CD1c-positive myeloid dendritic cell (primary cell): ENCODE data around the gene UCKL1.

Experiments used
- DNase-seq: peaks from one replicate; pipeline ENCODE4 v3.0.0-alpha.2; 2016; ENCODE audit errors: extremely low spot score

The UCKL1 gene

DNA sequence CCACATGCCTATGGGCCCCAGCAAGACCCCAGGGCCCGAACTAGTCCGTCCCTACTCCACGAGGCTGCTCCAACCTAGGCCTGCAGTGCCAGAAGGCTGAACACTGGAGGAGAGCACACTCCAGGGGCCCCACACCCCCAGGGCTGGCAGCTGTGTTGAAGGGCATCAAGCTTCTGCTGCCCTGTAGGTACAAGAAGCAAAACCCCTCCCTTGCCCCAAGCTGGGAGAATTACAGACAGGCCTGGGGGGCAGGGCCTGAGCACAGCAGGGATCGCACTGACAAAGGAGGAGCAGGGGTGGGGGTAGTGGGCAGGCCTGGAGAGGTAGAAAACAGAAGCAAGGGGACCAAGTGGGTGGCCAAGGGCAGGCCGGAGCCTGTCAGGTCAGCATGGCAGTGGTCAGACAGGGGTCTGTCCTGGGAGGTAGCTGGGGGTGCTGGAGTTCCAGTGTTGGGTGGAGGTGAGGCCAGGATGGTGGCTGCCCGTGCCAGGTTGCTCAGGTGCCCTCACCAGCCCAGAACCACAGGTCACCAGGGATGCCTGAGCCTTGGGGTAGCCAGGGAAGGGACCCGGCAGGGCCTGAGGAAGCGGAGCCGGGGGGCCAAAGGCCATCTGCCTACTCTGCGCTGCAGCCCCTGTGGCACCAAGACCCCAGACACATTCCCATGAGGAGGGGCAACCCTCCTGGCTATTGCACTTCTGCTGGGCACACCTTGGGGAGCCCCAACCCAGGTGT lies 2.9 kb upstream of the UCKL1 start:
- DNase-seq: no peak

GRCh38 chr20:63958471-63958870 lies 2.3 kb upstream of the UCKL1 start:
- DNase-seq: no peak

GRCh38 chr20:63957690-63958441 lies 1.6 kb upstream of the UCKL1 start:
- DNase-seq: no peak

- DNase-seq: peak; percentile 51
These were observed 931 bp upstream of the UCKL1 start for GRCh38 chr20:63957004-63957689.

- DNase-seq: peak; percentile 27
These were observed 418 bp upstream of the UCKL1 start for GRCh38 chr20:63956664-63957003.

GRCh38 chr20:63955281-63955826 lies 862 bp downstream of the UCKL1 start:
- peak; percentile 59 for DNase-seq

- DNase-seq: no peak
These were observed 2.3 kb downstream of the UCKL1 start for GRCh38 chr20:63953764-63954429.

DNA sequence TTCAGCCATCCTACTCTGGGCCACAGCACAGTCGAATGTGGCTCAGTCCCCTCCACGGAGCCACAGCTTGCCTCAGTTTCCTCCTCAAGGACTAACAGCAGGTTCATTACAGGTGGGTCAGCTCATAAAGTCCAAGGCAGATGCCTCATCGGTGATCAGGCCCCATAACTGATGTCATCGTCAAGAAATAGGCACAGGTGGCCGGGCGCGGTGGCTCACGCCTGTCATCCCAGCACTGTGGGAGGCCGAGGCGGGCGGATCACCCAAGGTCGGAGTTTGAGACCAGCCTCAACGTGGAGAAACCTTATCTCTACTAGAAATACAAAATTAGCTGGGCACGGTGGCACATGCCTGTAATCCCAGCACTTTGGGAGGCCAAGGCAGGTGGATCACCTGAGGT lies 3.4 kb downstream of the UCKL1 start:
- DNase-seq: no peak

- DNase-seq: no peak
These were observed 4.0 kb downstream of the UCKL1 start for GRCh38 chr20:63952210-63952535.

DNA sequence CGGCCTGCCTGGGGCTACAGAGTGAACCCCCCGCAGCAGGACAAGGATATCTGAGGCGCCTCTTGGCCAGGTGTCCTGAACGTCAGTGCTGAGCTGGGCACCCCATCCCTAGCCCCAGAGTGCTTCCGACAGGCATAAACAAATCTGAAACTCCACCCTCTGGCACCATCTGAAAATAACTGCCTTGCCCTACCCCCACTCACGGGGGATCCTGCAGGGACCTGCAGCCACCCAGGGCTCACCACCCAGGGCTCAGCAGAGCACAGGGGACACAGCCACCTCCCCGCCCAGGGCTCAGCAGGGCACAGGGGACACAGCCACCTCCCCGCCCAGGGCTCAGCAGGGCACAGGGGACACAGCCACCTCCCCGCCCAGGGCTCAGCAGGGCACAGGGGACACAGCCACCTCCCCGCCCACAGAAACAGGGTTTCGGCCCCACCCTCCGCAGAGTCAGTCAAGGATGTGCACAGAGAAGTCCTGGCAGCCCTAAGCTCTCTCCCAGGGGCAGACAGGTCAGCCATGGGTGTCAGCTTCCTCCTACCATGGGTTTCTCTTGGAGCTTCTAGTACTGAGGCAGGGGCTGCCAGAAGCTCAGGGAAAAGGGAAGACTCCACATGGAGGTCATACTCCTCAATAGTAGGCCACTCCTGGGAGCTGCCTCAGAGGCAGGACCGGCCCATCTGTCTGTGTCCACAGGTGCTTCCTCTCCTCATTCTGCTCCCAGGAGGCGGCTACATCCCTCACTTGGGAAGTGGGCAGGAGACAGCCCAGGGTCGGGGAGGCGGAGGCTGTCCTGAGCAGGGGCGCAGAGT lies 4.6 kb downstream of the UCKL1 start:
- DNase-seq: no peak

- DNase-seq: no peak
These were observed 5.4 kb downstream of the UCKL1 start for GRCh38 chr20:63950701-63951397.

DNA sequence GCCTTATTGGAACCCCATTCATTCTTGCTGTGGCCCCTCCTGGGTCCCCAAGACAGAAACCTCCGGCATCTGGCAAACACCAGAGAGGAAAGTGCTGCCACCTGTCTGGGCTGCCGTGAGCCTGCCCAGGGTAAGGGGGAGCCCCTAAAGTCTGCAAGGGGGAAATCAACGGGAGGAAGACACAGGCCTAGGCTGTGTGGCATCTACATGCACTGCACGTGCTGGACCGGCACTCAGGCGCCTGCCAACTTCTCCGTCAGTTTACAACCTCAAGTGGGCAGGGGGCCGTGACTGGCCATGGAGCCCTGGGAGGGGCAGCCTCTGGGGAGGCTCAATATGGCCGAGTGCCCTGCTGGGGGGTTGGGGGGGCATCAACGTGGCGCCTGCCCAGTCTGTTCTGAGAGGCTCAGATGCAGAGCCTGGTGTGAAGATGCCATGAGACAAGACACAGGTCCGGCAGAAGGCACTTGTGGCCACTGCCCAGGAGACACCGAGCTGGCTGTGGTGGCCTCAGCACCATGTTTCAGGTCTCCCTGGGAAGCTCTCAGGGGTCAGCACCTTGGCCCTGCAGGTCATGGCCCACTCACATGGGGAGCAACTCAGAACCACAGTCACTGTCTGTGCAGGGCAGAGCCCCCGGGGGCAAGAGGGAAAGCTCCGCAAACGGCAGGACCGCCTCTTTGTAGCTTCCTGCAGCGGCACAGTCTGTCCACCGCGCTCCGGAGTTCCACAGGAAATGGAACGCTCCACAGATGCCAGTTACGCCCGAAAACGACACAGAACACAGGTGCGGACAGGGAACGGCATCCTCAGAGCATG lies 8.4 kb downstream of the UCKL1 start:
- peak; percentile 25 for DNase-seq

- DNase-seq: no peak
These were observed 9.1 kb downstream of the UCKL1 start for GRCh38 chr20:63946986-63947637.

DNA sequence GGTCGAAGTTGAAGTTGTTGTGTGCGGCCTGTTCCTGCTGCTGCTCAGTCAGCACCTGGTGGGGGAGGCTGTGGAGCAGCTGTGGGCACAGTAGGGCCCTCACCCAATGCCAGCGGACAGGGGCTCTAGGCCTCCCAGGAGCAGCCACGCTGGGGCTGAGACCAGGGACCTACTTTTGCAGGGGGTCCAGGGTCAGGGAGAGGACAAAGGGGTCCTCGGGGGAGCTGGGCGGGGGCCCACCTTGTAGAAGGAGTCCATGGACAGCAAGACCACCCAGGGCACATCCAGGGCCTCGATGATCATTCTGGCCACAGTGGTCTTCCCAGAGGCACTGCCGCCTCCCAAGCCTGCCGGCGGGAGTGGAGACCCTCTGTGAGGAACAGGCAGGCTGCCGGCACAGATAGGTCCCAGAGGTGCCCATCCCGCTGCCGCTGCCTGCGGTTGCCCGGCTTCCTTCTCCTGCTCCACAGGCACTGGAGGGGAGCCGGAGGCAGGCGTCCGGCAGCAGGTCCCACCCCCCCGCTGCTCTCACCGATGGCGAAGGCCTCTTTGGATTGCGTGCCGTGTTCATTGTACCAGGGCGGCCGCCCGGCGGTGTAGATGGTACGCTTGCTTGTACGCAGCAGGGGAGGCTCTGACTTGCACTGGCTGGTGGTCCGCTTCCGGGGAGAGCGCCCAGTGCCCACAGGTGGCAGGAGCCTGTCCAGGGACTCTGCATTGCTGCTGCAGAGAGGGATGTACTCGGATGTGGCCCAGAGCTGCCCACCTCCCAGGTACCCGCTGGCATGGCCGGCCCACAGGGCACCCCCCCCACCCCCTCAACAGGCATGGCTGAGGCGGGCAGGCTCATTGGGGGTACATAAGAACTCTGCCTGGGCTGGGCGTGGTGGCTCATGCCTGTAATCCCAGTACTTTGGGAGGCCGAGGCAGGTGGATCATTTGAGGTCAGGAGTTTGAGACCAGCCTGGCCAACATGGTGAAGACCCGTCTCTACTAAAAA lies 10.0 kb downstream of the UCKL1 start:
- no peak for DNase-seq

DNA sequence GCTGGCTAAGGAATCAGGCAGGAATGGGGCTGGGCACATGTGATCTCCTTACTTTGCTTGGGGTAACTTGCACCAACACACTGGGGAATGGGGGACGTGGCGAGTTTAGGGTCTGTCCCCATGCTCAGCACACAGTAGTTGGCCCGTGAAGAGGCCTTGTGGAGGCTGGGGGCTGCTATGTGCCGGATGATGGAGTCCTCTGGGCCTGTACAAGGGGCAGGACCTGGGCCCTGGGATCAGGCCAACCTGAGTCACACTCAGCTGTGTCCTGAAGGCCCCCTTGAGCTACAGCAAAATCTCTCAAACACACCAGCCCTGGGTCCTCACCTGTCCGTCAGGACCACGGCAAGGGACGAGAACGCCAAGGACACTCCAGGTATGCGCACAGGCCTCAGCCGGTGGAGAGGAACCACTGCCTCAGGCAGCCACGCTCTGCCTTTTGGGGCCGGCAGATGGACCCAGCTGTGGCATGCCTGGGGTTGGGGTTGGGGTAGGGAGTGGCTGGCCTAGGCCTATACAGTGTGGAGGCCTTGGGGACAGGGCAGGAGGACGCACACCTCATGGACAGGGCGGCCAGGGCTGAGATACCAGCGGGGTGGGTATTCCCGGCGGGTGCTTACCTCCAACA lies 11.1 kb downstream of the UCKL1 start:
- DNase-seq: no peak

GRCh38 chr20:63944078-63944941 lies 11.9 kb downstream of the UCKL1 start:
- no peak for DNase-seq

DNA sequence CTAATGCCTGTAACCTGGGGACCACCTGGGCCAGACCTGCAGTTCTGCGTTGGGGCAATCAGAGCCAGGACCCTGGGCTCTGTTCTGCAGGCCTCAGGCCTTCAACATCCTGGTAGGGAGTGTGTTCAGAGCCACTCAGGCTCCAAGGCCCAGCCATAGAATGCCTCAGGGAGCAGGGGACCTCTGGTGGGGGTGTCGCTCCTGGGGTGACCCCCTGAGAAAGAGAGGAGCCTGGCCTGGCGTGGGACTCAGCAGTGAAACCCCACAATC lies 12.5 kb downstream of the UCKL1 start:
- no peak for DNase-seq
